ENCODE measurements around the gene JAZF1. TPM values are rescaled to one million over a fixed set of nuclear protein-coding genes. Genes with fewer than 3 reads are reported as not detected.

Gene JAZF1
- total and polyA plus RNA-seq, 3 donors from 2014 or later = 38.5 to 51.0 (median 46.4) TPM

DNA sequence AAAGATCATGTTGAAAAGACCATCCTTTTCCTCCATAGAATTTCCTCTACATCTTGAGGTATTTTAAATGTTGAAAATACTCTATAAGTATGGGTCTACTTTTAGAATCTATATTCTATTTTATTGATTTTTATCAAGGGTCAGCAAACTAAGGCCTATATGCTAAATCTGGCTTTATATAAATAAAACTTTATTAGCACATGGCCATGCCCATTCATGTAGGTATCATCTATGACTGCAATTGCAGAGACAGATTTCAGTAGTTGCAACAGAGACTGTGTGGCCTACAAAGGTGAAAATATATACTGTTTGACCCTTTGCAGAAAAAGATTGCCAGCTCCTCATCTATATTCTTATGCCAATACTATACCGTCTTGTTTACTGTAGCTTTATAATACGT, 367.9 kb downstream of the JAZF1 start:
- H3K9me3 ChIP-seq = no peaks in the 10 kb centered on the region
- H3K27ac ChIP-seq = no peak overlapping the region
- DNase-seq = no peak
- no peak overlapping the region for H3K4me3 ChIP-seq
- WGBS, 2 donors = 96 to 97% methylated on average over 2 of the region's 2 CpGs
- no peaks in the 10 kb centered on the region for H3K4me1 ChIP-seq
- intact Hi-C loops (cut with DNase I; ENCODE audit: low total_unique reads) = no loop called here
- TF ChIP-seq POLR2A (IDR thresholded peaks at IDR 0.05) = no peak
- TF ChIP-seq, protein P1, sequence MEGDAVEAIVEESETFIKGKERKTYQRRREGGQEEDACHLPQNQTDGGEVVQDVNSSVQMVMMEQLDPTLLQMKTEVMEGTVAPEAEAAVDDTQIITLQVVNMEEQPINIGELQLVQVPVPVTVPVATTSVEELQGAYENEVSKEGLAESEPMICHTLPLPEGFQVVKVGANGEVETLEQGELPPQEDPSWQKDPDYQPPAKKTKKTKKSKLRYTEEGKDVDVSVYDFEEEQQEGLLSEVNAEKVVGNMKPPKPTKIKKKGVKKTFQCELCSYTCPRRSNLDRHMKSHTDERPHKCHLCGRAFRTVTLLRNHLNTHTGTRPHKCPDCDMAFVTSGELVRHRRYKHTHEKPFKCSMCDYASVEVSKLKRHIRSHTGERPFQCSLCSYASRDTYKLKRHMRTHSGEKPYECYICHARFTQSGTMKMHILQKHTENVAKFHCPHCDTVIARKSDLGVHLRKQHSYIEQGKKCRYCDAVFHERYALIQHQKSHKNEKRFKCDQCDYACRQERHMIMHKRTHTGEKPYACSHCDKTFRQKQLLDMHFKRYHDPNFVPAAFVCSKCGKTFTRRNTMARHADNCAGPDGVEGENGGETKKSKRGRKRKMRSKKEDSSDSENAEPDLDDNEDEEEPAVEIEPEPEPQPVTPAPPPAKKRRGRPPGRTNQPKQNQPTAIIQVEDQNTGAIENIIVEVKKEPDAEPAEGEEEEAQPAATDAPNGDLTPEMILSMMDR (IDR thresholded peaks at IDR 0.05) = no peak
- H3K36me3 ChIP-seq (ENCODE audit: low read depth, missing control alignments) = no peaks in the 10 kb centered on the region
- no peaks in the 10 kb centered on the region for H3K27me3 ChIP-seq

DNA sequence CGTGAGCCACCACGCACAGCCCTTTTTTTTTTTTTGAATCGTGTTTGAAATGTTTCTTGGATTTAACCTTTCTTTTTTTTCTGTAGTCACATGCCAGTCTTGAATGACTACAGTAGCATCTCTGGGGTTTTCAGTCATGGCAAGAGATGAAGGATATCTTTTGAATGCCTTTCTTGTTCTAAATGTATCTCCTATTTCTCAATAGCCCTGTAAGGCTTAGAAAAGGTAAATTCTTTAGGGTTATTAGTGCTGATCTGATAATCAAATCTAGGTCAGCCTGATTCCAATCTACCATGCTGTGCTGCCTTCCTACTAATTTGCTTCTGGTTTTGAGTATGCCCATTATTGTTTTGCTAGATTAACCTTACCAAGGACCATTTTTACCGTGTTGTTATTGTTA, 370.4 kb downstream of the JAZF1 start:
- intact Hi-C loops (cut with DNase I; ENCODE audit: low total_unique reads) = no loop called here
- WGBS, 2 donors = 67 to 89% methylated on average over 4 of the region's 4 CpGs
- H3K36me3 ChIP-seq (ENCODE audit: low read depth, missing control alignments) = no peaks in the 10 kb centered on the region
- H3K4me1 ChIP-seq = no peaks in the 10 kb centered on the region
- TF ChIP-seq, protein P1 (IDR thresholded peaks at IDR 0.05) = no peak
- no peak for TF ChIP-seq POLR2A (IDR thresholded peaks at IDR 0.05)
- no peak overlapping the region for H3K4me3 ChIP-seq
- no peaks in the 10 kb centered on the region for H3K27me3 ChIP-seq
- no peaks in the 10 kb centered on the region for H3K9me3 ChIP-seq
- DNase-seq = no peak
- H3K27ac ChIP-seq = no peak overlapping the region

DNA sequence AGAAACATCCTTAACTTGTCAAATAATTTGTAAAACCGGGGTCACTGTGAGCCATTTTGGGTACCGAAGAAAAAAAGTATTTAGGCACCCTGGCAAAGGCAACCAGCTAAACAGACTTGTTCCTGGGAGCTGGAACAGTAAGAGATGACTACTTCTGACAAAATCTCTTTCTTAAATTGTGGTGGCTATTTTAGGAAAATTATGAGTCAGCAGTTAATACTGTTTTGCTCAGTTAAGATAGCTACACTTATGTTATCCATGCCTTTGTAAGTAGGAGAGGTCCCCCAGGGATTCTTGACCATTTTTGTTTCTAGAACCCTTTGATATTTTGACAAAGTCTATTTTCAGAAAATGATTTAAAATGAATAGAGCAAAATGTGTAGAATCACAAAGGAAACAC, 372.0 kb downstream of the JAZF1 start:
- WGBS, 2 donors = 64 to 88% methylated on average over 2 of the region's 2 CpGs
- H3K9me3 ChIP-seq = no peaks in the 10 kb centered on the region
- TF ChIP-seq, protein P1 (IDR thresholded peaks at IDR 0.05) = no peak
- TF ChIP-seq POLR2A (IDR thresholded peaks at IDR 0.05) = no peak
- intact Hi-C loops (cut with DNase I; ENCODE audit: low total_unique reads) = no loop called here
- no peak overlapping the region for H3K27ac ChIP-seq
- no peaks in the 10 kb centered on the region for H3K4me1 ChIP-seq
- no peaks in the 10 kb centered on the region for H3K36me3 ChIP-seq (ENCODE audit: low read depth, missing control alignments)
- no peak for DNase-seq
- H3K4me3 ChIP-seq = no peak overlapping the region
- H3K27me3 ChIP-seq = no peaks in the 10 kb centered on the region

DNA sequence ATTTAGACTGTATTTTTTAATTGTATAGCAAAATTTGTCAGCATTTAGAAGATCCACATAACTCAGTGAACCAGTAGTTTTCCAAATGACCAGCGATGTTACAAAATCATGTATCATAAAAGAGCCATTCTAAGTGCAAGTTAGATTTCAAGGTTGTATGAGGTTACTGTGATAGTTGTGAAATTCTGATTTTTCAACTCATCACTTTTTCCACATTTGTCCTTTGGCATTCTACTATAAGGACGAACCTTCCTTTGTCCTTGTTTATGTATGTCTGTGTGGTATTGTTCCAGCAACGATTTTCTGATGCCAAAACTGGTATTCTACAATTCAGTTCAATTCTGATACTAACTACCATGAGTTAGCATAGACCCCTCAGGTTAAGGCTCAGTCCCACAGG, 376.5 kb downstream of the JAZF1 start:
- H3K9me3 ChIP-seq = no peaks in the 10 kb centered on the region
- H3K27ac ChIP-seq = no peak overlapping the region
- 72 to 76% methylated on average over 3 of the region's 3 CpGs for WGBS, 2 donors

DNA sequence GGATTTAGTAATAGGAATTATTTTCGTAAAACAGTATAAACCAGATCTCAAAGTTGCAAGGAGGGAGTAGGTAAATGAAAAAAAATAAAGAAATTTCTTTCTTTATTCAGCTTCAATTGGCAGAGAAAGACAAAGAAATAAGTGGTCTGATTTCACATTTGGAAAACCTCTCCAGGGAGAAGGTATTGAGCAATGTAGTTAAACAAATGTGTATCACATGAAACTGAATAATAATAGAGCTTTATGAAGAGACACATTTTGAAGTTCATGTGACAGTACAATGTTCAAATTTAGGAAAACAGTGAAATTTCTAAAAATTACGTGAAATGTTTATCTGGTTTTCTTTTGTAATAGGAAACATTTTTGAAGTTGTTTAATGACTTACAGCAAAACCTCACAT, 377.6 kb downstream of the JAZF1 start:
- no peak for DNase-seq
- intact Hi-C loops (cut with DNase I; ENCODE audit: low total_unique reads) = no loop called here
- Histone ChIP-seq H3K36me3 (ENCODE audit: low read depth, missing control alignments) (no peaks in the 10 kb centered on the region), H3K27me3 (no peaks in the 10 kb centered on the region), H3K4me3 (no peak overlapping the region), H3K4me1 (no peaks in the 10 kb centered on the region), H3K9me3 (no peaks in the 10 kb centered on the region), H3K27ac (no peak overlapping the region)
- no peak for TF ChIP-seq POLR2A (IDR thresholded peaks at IDR 0.05)
- TF ChIP-seq, protein P1 (IDR thresholded peaks at IDR 0.05) = no peak
- 85 to 95% methylated on average over 2 of the region's 2 CpGs for WGBS, 2 donors

More for the DNA sequence above, 376.5 kb downstream of the JAZF1 start:
- H3K4me3 ChIP-seq = no peak overlapping the region
- TF ChIP-seq POLR2A (IDR thresholded peaks at IDR 0.05) = no peak
- TF ChIP-seq, protein P1 (IDR thresholded peaks at IDR 0.05) = no peak
- DNase-seq = no peak
- no peaks in the 10 kb centered on the region for H3K27me3 ChIP-seq
- intact Hi-C loops (cut with DNase I; ENCODE audit: low total_unique reads) = no loop called here
- no peaks in the 10 kb centered on the region for H3K36me3 ChIP-seq (ENCODE audit: low read depth, missing control alignments)
- no peaks in the 10 kb centered on the region for H3K4me1 ChIP-seq

Measured in testis (tissue), 3 donors.